Activated CD4-positive, alpha-beta T cell treated with anti-CD3 and anti-CD28 coated beads, Interleukin-2, Interleukin-6, amounts not matched to agents 100 ng/mL and 50 ng/mL, durations not matched to agents 16 hours and 8 hours (primary cell): ENCODE data around the gene BICD1.
A peak's percentile ranks its signal among the peaks of the same experiment; 100 is the strongest.

ENCODE experiments used
- DNase-seq: peaks from one replicate; pipeline ENCODE4 v3.0.0-alpha.2; 2020

The BICD1 gene

DNA sequence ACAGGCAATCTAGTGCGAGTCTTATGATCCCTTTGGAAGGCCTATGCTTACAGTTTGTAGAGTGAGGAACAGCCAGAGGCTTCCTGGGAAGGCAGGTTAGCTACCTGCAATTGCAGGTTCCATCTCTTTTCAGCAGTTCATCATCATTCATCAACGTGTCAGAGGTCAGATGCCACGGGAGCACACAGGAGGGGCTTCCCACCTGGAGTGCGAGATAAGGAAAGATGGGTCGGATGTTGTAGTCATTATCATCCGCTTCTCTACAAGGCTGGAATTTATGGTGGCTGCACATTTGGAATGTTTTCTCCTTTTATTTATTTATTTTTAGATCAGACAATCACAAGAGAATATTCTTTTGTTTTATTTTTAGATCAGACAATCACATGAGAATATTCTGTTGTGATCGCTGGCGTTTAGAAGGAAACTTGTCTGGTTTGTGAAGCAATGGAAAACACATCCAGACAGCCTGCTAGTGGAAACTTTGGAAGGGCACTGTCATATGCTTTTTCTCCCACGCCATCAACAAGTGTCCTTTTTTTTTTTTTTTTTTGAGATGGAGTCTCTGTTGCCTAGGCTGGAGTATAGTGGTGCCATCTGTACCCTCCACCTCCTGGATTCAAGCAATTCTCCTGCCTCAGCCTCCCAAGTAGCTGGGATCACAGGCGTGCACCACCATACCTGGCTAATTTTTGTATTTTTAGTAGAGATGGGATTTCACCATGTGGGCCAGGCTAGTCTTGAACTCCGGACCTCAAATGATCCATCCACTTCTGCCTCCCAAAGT lies 1.9 kb upstream of the BICD1 start:
- DNase-seq, result no peak

DNA sequence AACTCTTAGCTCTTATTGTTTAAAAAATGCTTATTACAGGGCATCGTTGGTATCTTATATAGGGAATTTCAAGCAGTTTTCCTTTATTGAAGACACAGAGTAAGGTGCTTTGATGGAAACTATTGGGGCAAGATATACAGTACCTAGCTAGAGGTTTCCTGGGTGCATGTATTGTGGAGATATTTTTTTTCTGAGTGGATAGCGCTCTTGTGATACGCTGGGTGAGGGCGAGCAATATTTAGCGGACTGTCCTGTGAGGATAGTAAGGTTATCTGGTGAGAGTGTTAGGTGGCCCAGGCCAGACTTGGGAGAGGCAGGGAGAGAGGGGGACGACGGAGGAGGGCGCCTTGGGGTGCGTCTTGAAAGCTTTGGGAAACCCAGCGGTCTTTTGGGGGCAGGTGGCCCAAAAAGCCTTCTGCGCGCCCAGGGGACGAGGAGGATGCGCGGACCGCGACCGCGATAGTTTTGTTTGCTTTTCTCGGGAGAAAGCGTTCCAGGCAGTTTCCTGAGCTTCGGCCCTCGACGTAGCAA lies 596 bp upstream of the BICD1 start:
- DNase-seq, result no peak

DNA sequence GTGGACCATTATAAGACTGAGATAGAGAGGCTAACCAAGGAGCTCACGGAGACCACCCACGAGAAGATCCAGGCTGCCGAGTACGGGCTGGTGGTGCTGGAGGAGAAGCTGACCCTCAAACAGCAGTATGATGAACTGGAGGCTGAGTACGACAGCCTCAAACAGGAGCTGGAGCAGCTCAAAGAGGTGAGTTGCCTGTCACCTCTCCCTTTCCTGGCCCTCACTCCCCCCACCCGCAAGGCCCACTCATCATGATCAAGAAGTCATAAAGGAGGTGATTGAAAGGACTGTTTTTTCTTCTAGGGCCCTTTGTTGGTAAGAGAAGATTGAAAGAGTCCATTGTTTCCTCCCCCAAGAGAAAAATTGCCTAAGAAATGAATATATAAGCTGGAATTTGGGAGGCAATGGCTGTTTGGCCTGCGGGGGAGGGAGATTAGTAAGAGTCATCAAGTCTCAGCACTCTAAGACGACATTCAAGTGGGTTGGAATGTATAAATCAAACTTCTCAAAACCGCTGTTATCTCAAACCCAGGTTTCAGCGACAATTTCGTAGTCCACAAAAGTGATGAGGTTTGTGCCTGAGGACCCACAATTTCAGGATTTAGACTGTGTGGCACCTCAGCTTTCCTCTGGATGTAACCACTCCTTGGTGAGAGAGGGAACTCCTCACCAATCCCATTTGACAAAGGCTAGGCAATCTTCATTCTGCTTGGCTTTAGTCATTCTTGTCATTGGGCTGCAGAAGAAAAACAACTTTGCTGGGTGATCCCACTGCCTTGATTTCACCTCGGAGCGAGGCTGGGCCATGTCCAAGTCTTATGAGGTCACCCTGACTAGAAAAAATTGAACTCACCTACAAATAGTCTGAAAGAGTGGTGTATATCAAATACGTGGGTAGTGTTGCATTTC lies 966 bp downstream of the BICD1 start:
- DNase-seq, result peak; percentile 32

DNA sequence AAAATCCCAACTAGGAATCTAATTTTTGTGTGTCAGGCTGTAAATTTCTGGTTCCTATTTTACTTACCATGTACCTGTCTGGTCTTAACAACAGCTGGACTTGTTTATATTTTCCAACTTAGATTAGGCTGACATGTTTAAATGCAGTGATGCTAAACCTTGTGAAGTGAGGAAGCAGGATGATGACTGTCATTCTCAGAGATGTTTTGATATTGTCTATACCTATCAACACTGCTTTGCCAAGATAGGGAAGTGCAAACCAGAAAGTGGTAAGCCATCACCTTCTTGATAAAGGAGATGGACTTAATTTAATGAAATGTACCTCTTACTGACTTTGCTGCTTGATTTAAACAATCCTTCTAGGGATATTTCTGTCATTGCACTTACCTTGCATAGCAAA lies 2.1 kb downstream of the BICD1 start:
- DNase-seq, result peak; percentile 6

DNA sequence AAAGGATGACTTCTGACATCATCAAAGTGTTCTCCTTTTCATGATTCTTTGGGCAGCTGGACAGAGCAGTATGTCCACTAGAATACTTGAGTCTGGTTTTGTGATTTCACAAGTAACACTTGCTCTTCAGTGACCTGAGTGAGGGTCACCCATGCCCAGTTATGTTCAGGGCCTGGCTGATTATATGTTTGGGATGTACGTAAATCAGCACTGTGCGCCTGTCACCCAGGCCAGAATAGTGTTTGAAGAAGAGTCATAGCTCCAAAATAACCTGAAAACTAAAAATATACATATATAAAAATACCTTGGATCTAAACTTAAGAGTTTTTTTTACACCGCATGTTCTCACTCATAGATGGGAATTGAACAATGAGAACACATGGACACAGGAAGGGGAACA lies 3.8 kb downstream of the BICD1 start:
- no peak for DNase-seq

DNA sequence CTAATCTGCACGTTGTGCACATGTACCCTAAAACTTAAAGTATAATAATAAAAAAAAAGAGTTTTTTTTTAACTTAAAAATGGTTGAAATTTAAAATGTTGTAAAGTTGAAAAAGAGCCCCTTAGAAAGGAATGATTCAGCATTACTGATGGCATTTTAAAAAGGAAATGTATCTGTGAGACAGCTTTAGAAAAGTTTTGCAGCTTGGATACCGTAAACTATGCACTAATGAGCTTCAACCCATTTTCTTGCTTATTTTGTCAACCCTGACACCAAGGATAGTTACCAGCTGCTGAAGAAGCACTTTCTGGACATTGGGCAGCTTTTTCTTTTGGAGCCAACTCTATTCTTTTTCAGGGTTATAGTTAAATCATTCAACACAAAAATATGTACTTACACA lies 4.3 kb downstream of the BICD1 start:
- no peak for DNase-seq

DNA sequence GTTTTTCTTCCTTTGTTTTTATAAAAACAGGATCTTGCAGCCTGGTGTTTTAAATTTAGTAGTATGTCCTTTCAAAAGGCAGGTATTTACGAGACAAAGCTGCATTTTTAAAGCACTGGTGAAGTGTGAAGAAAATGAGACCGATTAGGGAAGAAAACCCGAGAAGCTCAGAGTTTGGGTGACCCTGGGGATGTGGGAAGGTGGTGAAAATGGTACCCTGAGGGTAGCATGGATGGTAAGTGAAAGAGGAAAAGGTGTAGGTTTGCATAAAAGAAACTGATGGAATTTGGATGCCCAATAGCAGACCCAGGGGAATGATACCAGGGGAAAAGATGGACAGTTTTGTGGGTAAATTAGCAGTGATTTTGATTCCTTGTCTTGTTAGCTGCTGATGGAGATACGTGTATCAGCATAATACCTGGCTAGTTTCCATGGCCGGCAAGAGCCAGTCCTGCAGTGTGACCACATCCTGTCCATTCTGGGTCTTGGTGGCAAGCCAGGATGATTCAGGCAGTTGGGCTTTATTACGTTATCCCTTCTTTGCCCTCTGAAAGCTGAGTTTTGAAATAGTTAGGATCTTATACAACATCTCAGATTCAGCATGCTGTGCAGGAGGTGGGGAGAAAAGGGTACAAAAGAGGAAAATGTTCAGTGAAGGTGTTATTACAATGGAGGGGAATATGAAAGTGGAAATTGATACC lies 8.9 kb downstream of the BICD1 start:
- no peak for DNase-seq

DNA sequence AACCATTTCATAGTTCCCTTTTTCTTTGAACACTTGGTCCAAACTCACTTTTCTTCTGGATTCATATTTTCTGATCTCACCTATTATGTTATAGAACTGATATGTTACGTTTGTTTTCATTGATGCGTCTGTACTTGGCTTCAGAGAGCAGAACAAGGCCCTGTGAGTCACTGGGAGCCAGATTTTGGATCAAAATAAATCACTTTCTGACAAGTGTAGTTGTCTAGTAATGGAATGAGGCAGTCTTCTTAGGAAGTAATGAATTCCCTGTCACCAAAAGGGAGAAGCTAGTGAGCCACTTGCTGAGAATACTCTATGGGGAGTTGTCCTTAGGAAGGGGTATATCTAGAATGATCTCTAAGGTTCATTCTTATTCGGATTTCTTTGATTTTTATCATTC lies 10.2 kb downstream of the BICD1 start:
- no peak for DNase-seq

DNA sequence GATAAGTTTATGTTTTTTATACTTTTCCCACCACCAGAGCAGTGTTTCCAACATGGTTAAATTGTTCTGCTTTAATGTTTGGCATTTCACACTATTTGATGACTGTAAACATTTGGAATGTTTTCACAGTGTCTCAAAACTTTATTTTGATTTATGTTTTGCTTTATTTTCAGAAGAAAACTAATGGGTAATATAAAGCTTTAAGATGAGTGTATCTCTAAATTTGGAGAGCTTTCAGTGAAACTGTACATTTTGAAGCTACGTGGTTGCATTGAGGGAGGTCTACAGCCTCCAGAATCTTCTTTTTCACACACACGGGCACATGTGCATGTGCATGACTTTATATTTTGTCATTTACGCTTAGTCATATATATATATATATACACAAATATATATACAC lies 10.7 kb downstream of the BICD1 start:
- DNase-seq, result no peak

DNA sequence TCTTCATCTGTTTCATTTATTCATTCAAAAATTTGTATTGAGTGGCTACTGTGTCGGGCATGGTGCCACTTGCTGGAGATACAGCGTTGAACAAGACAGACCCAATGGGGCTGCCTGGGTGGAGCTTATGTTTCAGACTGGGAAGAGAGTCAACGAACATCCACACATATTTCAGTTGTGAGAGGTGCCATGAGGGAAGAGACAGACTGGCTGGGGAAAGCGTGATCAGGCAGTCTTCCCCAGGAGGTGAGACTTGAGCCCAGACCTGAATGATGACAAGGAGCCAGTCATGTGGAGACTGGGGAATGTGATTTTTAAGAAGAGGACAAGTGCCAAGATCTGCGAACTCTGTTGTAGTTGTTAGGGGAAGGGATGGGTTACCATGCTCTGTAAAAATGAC lies 12.2 kb downstream of the BICD1 start:
- DNase-seq, result no peak

DNA sequence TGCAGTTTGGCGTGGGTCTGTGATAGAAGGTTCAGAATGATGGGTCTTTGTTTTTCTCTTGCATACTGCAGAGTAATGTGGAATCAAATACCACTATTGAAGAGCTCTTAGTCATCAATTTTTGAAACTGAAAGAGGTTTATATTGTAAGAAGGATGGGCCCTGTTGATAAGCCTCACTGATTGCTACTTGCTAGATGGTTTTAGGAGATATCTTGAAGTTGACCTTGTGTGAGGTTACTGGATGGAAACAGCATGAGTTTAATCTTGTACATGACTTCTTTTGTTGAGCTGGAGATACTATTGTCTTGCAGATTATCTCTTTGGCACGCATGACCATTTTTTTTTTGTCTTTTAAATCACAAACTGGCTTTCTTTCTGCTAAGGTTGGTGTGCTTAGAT lies 13.8 kb downstream of the BICD1 start:
- peak; percentile 33 for DNase-seq

DNA sequence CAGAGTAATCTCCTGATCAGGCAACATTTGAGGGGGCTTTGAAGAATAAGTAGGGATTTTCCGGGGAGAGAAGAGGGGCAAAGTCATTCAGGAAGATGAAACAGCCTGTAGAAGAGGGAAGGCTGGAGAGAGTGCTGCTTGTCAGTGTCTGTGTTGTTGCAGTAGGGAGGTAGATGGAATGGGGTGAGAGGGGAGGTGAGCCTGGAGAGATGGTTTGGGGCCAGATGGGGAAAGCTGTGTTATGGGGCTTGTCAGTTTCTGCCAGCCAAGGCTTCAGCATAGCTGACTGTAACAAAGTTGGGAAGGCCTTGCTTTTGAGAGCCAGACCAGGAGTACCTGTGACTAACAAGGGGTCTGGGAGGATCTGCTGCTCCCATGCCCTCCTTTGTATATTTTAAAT lies 18.0 kb downstream of the BICD1 start:
- no peak for DNase-seq

DNA sequence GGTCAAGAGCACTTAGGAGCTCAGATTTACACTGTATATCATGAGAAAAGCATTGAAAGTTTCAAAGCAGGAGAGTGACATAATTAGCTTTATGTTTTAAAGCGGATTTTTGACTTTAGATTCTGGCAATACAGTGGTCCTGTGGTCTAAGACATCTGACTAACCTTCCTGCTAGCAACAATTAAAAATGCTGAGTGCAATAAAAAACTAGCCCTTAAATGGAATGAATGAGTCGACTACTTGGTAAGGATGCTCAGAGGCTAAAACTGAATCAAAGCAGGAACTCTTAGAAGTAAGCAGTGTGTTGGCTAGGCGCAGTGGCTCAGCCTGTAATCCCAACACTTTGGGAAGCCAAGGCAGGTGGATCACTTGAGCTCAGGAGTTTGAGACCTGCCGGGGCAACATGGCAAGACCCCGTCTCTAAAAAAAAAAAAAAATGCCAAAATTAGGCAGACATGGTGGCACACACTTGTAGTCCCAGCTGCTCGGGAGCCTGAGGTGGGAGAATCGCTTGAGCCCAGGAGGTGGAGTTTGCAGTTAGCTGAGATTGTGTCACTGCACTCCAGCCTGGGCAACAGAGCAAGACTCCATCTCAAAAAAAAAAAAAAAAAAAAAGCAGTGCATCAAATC lies 18.9 kb downstream of the BICD1 start:
- DNase-seq, result peak; percentile 7

DNA sequence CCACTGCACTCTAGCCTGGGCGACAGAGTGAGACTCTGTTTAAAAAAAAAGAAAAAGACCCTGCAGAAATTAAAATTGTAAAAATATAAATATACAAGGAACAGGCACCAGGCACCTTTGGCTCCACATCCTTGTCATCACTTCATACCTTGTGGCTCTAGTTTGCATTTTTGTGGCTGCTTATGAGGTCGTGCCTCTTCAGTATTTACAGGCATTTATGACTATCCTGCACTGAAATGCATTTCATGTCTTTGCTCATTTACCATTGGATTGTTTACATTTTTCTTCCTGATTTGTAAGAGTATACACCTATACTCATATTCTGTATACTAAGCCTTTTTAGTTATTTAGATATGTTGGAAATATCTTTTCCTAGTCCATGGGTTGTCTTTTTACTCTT lies 20.1 kb downstream of the BICD1 start:
- no peak for DNase-seq

DNA sequence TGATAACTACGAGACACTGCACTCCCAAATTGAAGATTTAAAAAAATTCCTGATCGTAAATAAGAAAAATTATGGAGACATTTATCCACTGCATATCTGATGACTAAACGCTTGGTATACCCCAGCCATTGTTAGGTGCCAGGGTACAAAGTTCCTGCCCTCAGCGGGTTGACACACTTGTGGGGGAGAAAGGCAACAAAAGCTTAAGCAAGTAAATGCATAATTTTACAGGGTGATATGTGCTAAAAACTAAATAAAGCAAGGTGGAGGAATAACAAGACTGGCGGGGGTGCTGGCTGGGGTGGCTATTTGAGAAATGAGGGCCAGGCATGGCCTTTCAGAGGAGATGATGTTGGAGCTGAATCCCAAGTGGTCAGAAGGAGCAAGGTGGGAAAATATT lies 25.0 kb downstream of the BICD1 start:
- DNase-seq, result no peak

DNA sequence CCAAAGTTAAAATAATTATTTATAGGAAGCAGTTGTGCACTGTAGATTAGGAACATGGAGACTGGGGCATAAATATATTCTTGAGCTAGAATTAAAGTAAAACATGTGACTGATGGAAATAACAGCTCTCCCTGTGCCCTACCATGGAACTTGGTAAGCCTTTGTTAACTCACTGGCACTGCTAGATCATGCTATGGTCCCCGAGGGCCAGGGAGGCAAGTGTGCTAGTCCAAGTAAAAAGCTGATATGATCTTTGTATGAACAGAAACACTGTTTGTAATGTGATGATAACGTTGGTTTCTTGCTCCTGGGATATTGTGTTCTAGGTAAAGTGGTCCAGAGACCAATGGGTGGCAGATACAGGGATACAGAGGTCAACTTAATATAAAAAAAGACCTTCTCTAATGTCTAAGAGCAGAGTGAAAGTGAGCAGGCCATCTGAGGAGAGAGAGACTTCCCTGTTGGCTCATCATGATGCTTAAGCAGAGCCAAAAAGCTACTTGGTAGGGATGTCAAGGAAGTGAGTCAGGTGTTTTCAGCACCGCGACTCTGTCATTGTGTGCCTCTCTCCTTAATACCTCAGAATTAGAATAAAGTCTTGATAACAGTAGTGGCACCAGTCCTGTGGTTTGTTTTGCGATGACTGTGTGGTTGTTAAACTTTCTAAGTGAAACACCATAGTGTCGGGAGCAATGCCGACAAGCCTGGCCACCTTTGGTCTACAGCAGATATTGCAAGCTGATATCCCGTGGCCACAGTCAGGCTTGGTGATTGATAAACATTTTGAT lies 27.6 kb downstream of the BICD1 start:
- DNase-seq, result peak; percentile 88

DNA sequence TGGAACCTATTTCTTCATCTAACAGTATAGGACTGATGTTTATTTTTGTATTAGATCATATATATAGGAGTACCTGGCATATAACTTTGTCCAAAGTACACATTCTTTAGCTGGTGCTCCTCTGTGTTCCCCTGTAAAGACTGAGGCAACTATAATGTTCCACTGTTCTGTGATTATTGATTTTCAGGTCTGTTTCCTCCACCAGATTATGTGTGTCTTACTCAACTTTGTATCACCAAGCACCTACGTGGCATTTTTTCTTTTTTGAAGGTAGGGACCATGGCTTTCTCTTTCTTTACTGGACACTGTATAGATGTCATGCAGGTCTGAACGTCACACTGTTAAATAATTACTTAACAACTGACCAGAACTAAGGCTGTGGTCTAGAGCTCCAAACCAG lies 29.3 kb downstream of the BICD1 start:
- no peak for DNase-seq

DNA sequence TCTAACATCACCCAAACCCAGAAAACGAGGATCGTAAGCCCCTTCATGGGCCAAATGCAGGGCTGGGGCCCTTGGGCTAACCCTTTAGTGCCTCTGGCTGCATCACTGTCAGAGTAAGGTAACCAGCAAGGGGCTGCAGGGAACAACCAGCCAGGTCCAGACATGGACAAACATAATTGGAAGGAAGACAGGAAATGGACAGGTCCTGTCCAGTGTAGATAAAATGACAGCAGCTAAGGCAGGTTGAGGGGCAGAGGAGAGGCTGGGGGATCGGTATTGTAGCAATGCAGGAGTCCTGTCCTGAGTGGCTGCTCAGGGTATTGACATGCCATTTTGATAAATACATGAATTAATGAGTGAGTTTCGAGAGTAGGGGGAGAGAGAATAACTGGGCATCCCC lies 29.8 kb downstream of the BICD1 start:
- DNase-seq, result no peak

DNA sequence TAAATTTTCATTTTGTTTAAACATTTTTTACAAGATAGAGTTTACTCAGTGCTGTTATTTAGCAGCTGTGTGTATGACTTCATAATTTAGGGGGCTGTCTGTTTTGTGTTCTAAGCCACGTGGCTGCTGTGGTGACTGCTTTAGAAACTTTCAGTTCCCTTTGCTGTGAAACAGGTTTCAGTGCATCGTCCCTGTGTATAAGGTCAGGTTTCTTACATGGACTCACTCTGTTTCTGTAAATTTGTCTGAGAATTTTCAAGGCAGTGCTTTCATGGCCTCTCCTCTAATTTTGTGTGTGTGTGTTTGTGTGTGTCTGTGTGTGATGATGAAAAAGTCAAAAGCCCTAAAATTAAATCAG lies 32.4 kb downstream of the BICD1 start:
- peak; percentile 67 for DNase-seq

DNA sequence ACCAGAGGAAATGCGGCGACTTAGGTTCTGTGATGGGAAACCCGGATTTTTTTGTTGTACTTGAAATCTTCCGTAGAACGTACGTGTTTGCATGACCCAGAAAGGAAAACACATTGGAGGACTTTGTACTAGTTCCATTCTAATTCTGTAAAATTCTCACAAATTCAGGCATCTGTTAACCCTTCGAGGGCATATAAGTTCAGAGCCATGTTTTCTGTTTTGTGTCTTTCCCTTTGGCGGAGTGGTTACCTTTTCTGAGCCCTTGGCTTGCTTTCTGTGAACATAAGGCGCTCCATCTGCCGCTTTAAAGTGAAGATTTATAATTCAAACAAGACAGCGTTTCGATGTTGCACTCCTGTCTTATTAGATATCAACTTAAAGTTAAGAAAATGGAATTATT lies 34.2 kb downstream of the BICD1 start:
- DNase-seq, result no peak

DNA sequence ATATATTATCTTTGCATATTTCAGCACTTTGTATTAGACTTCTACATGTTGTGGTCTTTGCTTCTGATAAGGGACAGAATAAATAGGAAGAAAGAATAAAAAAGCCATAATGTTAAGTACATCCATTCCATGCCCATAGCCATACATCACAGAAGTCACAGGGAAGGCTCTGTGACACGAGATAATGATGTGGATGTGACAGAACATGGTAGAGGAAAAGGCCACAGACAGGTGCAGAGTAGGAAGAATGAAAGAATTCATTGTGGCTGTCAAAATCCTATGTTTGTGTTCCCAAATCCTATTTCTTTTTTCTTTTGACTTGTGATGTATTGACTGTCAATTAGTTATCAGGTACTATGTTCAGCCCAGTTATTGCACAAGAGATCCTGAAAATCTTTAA lies 38.4 kb downstream of the BICD1 start:
- DNase-seq, result no peak
